ENCODE data around the gene HOXA5. TPM values are rescaled to one million over a fixed set of nuclear protein-coding genes. Genes with fewer than 3 reads are reported as not detected.
A peak's percentile ranks its signal among the peaks of the same experiment; 100 is the strongest.

The HOXA5 gene
- total RNA-seq, 1 donor from 2014 or later: not detected

DNA sequence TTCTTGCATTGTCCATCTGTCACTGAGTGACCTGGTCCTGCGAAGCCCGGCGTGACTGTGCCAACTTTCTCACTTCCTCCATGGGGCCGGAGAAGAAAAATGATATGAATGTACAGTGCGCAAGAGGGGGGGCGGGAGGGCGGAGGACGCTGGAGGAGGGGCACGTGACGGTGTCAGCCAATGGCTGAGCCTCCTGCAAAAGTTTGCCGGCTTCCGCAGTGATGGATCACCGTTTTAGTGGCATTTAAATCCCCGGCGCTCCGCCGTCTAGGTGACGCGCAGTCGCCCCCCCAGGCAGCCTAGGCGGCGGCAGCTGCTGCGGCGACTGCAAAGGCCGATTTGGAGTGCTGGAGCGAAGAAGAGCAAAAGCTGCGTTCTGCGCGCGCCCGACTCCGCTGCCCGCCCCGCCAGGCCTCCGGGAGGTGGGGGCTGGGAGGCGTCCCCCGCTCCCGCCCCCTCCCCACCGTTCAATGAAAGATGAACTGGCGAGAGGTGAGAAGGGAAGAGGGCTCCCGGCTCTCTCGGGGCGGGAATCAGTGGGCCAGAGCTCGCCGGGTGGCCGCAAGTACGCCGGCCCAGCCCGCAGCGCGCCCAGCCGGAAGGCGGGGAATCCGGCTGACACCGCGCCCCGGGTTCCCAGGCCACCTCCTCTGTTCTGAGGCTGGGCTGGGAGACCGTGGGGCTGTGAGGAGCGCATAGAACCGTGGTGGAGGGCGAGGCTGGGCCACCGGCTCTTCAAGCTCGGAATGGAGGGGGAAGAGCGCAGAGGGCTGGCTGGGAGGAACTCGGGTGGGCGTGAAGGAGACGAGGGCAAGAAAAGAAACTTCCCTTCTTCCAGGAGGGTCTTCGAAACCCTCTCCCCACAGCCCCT, 47.3 kb downstream of the HOXA5 start, which contains the start of gene HOXA1:
HOXA1 (minus strand) TSS at position 104 of the 871 bp plus-strand sequence; CDS start at position 16, 88 bp downstream.
- Histone ChIP-seq H3K36me3 (ENCODE audit: control insufficient read depth, insufficient read depth, low read length) (no peaks in the 10 kb centered on the region), H3K4me3 (ENCODE audit: low read depth, low read length) (peak within 1 kb of the TSS; percentile 58), H3K27me3 (ENCODE audit: control insufficient read depth, insufficient read depth, low read length) (peaks cover 31% of the 10 kb centered on the region)
- peak; percentile 74 for DNase-seq (ENCODE audit: low read depth)
- no peak for FAIRE-seq
- TF ChIP-seq, protein P1, sequence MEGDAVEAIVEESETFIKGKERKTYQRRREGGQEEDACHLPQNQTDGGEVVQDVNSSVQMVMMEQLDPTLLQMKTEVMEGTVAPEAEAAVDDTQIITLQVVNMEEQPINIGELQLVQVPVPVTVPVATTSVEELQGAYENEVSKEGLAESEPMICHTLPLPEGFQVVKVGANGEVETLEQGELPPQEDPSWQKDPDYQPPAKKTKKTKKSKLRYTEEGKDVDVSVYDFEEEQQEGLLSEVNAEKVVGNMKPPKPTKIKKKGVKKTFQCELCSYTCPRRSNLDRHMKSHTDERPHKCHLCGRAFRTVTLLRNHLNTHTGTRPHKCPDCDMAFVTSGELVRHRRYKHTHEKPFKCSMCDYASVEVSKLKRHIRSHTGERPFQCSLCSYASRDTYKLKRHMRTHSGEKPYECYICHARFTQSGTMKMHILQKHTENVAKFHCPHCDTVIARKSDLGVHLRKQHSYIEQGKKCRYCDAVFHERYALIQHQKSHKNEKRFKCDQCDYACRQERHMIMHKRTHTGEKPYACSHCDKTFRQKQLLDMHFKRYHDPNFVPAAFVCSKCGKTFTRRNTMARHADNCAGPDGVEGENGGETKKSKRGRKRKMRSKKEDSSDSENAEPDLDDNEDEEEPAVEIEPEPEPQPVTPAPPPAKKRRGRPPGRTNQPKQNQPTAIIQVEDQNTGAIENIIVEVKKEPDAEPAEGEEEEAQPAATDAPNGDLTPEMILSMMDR (IDR thresholded peaks at IDR 0.05; ENCODE audit: insufficient read depth, low read length, severe bottlenecking): no peak

DNA sequence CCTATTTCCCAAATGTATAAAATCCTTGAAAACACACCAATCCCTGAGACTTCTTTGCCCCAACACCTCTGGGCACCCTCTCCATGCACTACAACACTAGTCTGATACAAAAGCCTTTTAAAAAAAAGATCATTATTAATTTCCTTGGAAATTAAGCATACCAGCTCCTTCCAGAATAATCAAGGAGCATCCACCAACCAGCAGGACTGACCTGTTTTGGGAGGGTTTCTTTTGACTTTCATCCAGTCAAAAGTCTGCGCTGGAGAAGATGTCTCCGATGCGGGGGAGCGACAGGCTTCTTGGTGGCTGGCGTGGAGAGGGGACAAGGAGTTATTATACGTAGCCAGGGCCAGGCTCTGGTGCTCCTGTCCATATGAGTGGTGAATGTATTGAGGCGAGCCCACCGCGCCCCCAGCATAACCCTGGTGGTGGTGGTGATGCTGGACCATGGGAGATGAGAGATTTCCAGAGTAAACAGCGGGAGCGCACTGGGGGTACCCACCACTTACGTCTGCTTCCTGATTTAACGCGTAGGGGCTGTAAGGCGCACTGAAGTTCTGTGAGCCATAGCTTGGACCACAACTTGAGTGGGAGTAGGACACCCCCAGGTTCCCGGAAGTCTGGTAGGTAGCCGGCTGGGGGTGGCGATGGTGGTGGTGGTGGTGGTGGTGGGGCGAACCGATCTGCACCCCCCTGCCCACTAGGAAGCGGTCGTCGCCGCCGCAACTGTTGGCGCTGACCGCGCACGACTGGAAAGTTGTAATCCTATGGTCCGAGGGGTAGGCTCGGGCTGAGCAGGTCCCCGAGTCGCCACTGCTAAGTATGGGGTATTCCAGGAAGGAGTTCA, 48.2 kb downstream of the HOXA5 start:
- FAIRE-seq (no peak), DNase-seq (ENCODE audit: low read depth) (no peak)
- H3K4me3 ChIP-seq (ENCODE audit: low read depth, low read length): peak overlapping the region; percentile 58
- H3K27me3 ChIP-seq (ENCODE audit: control insufficient read depth, insufficient read depth, low read length): peaks cover 29% of the 10 kb centered on the region
- H3K36me3 ChIP-seq (ENCODE audit: control insufficient read depth, insufficient read depth, low read length): no peaks in the 10 kb centered on the region
- TF ChIP-seq, protein P1 (IDR thresholded peaks at IDR 0.05; ENCODE audit: insufficient read depth, low read length, severe bottlenecking): no peak

DNA sequence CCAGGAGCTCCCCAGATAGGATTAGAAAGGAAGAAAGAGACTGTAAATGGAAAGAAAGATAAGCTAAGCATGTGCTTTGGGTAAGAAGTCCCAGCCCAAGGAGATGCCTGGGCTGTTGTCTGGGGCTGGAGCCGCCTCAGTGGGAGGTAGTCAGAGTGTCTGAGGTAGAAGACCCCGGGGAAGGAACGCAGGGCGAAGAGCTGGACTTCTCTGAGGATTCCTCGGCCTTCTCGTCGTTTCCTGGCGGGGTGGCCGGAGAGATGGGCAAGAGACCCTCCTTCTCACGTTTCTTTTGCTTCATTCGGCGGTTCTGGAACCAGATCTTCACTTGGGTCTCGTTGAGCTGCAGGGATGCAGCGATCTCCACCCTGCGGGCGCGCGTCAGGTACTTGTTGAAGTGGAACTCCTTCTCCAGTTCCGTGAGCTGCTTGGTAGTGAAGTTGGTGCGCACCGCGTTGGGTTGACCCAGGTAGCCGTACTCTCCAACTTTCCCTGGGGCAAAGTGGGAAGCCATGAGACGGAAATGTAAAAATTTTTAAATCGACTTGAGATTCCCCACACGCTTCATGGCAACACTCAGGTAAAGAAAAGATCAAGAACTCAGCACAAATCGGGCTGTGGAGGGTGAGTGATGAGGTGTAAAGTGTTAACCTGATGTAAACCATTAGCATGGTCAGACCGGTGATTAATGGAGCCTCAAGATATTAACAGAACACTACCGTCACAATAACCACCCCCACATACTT, 49.0 kb downstream of the HOXA5 start:
- peaks cover 33% of the 10 kb centered on the region for H3K27me3 ChIP-seq (ENCODE audit: control insufficient read depth, insufficient read depth, low read length)
- H3K36me3 ChIP-seq (ENCODE audit: control insufficient read depth, insufficient read depth, low read length): no peaks in the 10 kb centered on the region
- no peak for DNase-seq (ENCODE audit: low read depth)
- no peak overlapping the region for H3K4me3 ChIP-seq (ENCODE audit: low read depth, low read length)
- TF ChIP-seq, protein P1 (IDR thresholded peaks at IDR 0.05; ENCODE audit: insufficient read depth, low read length, severe bottlenecking): no peak
- no peak for FAIRE-seq

DNA sequence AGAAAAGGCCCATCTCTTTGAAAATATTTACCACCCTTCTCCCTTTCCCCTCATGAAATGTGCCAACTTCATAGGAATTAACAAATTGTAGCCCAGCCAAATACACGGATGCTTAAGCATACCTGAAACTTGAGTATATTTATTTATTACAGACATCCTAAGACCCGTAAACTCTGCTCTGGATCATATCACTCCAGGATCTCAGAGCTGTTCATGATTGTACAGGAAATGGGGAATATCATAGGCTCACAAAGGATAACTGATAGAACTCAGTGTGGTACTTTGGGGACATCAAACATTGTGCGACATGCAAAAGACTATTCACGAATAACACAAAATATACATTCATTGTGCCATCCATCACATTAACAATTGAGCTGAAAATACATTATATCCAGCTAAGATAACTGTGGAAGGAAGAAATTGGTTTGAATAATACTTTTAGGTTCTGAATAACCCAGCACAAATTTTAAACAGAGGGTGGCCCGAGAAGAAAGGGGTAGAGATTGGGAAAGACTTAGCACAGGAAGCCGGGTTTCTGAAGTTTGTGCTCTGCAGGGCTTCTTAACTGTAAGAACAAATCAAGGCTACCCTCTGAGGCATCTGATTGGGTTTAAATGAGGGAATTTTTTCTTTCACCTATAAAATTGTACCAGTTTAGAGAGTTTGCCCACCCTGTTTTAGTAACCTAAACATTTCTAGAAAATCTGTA, 50.1 kb downstream of the HOXA5 start:
- Histone ChIP-seq H3K4me3 (ENCODE audit: low read depth, low read length) (no peak overlapping the region), H3K36me3 (ENCODE audit: control insufficient read depth, insufficient read depth, low read length) (no peaks in the 10 kb centered on the region), H3K27me3 (ENCODE audit: control insufficient read depth, insufficient read depth, low read length) (peaks cover 31% of the 10 kb centered on the region)
- DNase-seq (ENCODE audit: low read depth) (no peak), FAIRE-seq (no peak)
- TF ChIP-seq, protein P1 (IDR thresholded peaks at IDR 0.05; ENCODE audit: insufficient read depth, low read length, severe bottlenecking): no peak

DNA sequence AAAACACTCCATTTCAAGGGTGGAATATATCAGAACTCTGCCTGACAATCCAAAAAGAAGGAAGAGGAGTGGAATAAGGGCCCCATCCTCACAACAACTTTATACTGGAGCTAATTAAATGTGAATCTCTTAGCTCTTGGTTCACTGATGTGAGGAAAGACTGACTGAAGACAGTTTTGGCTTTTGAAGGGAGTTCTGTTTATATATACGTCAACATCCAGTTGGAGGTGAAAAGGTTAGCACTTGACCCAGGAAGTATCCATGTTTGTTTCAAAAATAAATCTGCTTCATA, 50.7 kb downstream of the HOXA5 start:
- TF ChIP-seq, protein P1 (IDR thresholded peaks at IDR 0.05; ENCODE audit: insufficient read depth, low read length, severe bottlenecking): no peak
- no peak overlapping the region for H3K4me3 ChIP-seq (ENCODE audit: low read depth, low read length)
- DNase-seq (ENCODE audit: low read depth): no peak
- H3K36me3 ChIP-seq (ENCODE audit: control insufficient read depth, insufficient read depth, low read length): no peaks in the 10 kb centered on the region
- H3K27me3 ChIP-seq (ENCODE audit: control insufficient read depth, insufficient read depth, low read length): peaks cover 31% of the 10 kb centered on the region
- no peak for FAIRE-seq
